ENCODE measurements around the gene FXYD7. TPM values are rescaled to one million over a fixed set of nuclear protein-coding genes. Genes with fewer than 3 reads are reported as not detected.

FXYD7 gene
- total and polyA plus RNA-seq, 9 donors, result 0.30 to 2.8 (median 0.80) TPM; not detected in 2

DNA sequence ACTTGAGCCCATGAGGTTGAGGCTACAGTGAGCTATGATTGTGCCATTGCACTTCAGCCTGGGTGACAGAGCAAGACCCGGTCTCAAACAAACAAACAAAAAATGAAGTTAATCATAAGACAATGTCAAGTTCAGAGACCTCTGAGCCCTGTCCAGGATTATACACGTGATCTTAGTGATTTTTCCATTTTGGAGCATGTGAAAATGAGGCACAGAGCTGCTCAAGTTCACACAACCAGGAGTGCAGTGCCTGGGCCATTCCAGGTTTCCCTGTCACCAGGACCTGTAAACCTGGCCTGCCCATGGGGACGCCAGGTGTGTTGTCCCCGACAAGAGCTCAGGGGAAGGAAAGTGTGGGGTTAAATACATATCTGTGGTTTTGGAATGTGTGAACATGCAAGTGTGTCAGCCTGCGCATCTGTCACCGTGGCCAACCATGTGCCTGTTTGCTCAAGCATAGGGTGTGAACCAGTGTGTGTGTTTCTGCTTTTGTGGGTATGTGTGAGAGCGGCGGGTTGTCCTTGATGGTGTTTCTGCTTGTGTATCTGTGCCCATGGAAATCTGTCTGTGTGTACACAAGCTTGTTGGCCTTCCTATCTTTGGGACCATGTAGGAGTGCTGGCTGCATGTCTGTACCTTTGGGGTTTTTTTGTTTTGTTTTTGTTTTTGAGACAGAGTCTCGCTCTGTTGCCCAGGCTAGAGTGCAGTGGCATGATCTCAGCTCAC lies 5.9 kb upstream of the FXYD7 start:
- TF ChIP-seq POLR2A (IDR thresholded peaks at IDR 0.05), result no peak
- TF ChIP-seq, protein P1, sequence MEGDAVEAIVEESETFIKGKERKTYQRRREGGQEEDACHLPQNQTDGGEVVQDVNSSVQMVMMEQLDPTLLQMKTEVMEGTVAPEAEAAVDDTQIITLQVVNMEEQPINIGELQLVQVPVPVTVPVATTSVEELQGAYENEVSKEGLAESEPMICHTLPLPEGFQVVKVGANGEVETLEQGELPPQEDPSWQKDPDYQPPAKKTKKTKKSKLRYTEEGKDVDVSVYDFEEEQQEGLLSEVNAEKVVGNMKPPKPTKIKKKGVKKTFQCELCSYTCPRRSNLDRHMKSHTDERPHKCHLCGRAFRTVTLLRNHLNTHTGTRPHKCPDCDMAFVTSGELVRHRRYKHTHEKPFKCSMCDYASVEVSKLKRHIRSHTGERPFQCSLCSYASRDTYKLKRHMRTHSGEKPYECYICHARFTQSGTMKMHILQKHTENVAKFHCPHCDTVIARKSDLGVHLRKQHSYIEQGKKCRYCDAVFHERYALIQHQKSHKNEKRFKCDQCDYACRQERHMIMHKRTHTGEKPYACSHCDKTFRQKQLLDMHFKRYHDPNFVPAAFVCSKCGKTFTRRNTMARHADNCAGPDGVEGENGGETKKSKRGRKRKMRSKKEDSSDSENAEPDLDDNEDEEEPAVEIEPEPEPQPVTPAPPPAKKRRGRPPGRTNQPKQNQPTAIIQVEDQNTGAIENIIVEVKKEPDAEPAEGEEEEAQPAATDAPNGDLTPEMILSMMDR (IDR thresholded peaks at IDR 0.05), result no peak
- Histone ChIP-seq H3K4me1 (ENCODE audit: insufficient read depth) (peaks cover 12% of the 10 kb centered on the region), H3K9me3 (no peaks in the 10 kb centered on the region), H3K36me3 (no peaks in the 10 kb centered on the region), H3K27ac (no peak overlapping the region), H3K27me3 (no peaks in the 10 kb centered on the region), H3K4me3 (no peak overlapping the region)
- intact Hi-C loops (cut with DNase I), result no loop called here
- no peak for DNase-seq
- 61 to 69% (median 64%) methylated on average over 9 of the region's 9 CpGs for WGBS, 3 donors

DNA sequence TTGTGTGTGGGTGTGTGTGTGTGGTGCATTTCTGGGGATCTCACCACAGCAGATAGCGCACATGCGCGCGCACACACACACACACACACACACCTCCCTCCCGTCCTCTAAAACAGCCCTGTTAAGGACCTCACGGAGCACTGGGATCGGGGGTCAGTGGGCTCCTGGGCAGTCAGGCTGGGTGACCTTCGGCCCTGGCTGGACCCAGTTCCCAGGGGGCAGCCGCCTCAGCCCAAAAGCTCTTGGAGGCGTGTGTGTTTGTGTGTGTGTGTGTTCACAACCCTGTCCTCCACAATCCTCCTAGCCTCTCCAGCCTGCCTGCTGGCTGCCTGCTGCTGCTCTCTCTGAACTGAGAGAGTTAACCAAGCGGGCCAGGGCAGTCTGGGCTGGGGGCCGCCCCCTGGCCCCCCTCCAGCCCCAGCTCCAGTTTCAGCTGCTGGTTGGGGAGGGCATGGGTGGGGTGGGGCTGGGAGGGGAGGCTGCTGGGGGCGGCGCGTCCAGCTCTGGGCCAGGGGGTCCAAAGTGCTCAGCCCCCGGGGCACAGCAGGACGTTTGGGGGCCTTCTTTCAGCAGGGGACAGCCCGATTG lies 4.7 kb upstream of the FXYD7 start, which contains the start of gene FXYD1:
Gene FXYD1, plus strand, starts transcription at position 520 of the 588 bp plus-strand sequence. CDS start 1,256 bp downstream, outside the sequence.
- H3K4me3 ChIP-seq, result peak within 1 kb of the TSS; percentile 52
- WGBS, 3 donors, result 14 to 21% (median 17%) methylated on average over 15 to 18 of the region's 18 CpGs
- peak; percentile 62 to 83 (median 79) for DNase-seq
- H3K36me3 ChIP-seq, result no peaks in the 10 kb centered on the region
- TF ChIP-seq POLR2A (IDR thresholded peaks at IDR 0.05), result no peak
- TF ChIP-seq, protein P1 (IDR thresholded peaks at IDR 0.05), result no peak
- no peak for TF ChIP-seq EP300 (IDR thresholded peaks at IDR 0.05)
- no peaks in the 10 kb centered on the region for H3K9me3 ChIP-seq
- H3K4me1 ChIP-seq (ENCODE audit: insufficient read depth), result peaks cover 12% of the 10 kb centered on the region
- H3K27ac ChIP-seq, result peak within 1 kb of the TSS; percentile 62 to 95
- intact Hi-C loops (cut with DNase I), result loop anchor here in 1 of 4 donors (2.0 kb wide), 1 partner anchor 14 kb away; no protein-coding TSS in a partner anchor
- H3K27me3 ChIP-seq, result no peaks in the 10 kb centered on the region

DNA sequence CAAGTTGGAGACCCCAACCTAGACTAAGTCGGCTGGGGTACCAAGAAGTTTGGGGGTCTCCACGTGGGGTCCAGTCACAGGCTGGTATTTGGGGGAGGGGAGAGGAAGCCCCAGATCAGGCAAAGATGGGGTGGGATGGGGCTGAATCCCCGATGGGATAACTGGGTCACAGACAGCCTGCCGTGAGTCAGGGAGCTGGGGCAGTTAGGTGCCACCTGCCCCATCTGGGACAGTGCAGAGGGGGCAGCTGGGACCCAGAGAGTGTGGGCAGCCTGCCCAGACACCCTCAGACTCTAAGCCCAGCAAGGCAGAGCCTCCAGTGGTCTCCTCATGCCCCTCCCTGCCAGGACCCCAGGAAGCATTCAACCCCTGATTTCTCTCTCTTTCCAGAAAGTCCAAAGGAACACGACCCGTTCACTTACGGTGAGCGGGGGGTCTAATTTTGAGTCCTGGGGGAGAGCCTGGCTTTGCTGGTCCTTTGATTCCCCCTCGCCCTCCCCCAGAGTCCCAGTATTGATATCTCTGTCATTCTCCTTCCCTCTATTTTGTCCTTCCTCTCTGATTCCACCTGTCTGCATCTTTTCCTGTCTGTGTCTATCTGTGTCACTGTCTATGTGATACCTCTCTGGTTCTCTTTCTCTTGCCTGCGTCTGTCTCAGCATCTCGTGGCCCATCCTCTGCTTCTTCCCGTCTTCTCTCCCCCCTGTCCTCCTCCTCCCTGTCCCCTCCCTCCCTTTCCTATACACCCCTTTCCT lies 2.7 kb upstream of the FXYD7 start:
- H3K27ac ChIP-seq, result peak overlapping the region; percentile 62 to 95
- peak overlapping the region; percentile 52 for H3K4me3 ChIP-seq
- H3K9me3 ChIP-seq, result no peaks in the 10 kb centered on the region
- no peaks in the 10 kb centered on the region for H3K27me3 ChIP-seq
- DNase-seq, result peak in 3 of 5 donors; percentile 54 to 69 (median 57)
- H3K4me1 ChIP-seq (ENCODE audit: insufficient read depth), result peaks cover 12% of the 10 kb centered on the region
- no peaks in the 10 kb centered on the region for H3K36me3 ChIP-seq
- TF ChIP-seq POLR2A (IDR thresholded peaks at IDR 0.05) (no peak), EP300 (IDR thresholded peaks at IDR 0.05) (no peak)
- TF ChIP-seq, protein P1 (IDR thresholded peaks at IDR 0.05), result no peak
- 45 to 51% (median 50%) methylated on average over 12 of the region's 12 CpGs for WGBS, 3 donors
- intact Hi-C loops (cut with DNase I), result loop anchor here in 2 of 4 donors (5.0 kb wide), 1 partner anchor 127 kb away; the partner anchor contains the start of gene USF2 (in 2 of the 2)
